Heart right ventricle (tissue), 16 donors: ENCODE data around the gene EML4. TPM values are rescaled to one million over a fixed set of nuclear protein-coding genes. Genes with fewer than 3 reads are reported as not detected.
A peak's percentile ranks its signal among the peaks of the same experiment; 100 is the strongest.

ENCODE experiments used
- ATAC-seq, 8 donors: fragments of 200-7000 bp; cut with Tn5 transposase; one replicate each; pipeline ENCODE4 v1.9.1; 2020; ENCODE audit warnings: mild to moderate bottlenecking in 8 of 8, moderate library complexity in 8 of 8, moderate number of reproducible peaks in 1 of 8
- DNase-seq, 2 donors: peaks; one replicate each; pipeline ENCODE4 v3.0.0-alpha.2; 2020
- H3K27ac ChIP-seq, 10 donors: fragments of 200-600 bp; sonication (generic) in 2 of 10; one replicate each; pipeline versions ENCODE4 v1.5.0 to v1.8.0; 2020 to 2022; ENCODE audit warnings: mild to moderate bottlenecking in 3 of 10
- H3K27me3 ChIP-seq, 7 donors: fragments of 200-600 bp; one replicate each; pipeline ENCODE4 v1.8.0; 2021 to 2022; ENCODE audit warnings: mild to moderate bottlenecking in 2 of 7
- H3K36me3 ChIP-seq, 9 donors: fragments of 200-600 bp; sonication (generic) in 1 of 9; one replicate each; pipeline versions ENCODE4 v1.5.0 to v1.8.0; 2020 to 2022; ENCODE audit warnings: mild to moderate bottlenecking in 2 of 9
- H3K4me1 ChIP-seq, 9 donors: fragments of 200-600 bp; sonication (generic) in 1 of 9; one replicate each; pipeline versions ENCODE4 v1.5.0 to v1.8.0; 2020 to 2022; ENCODE audit warnings: mild to moderate bottlenecking in 4 of 9
- H3K4me3 ChIP-seq, 10 donors: fragments of 200-600 bp; sonication (generic) in 2 of 10; one replicate each; pipeline versions ENCODE4 v1.5.0 to v1.8.0; 2020 to 2022; ENCODE audit warnings: mild to moderate bottlenecking in 7 of 10, moderate library complexity in 2 of 10
- H3K9me3 ChIP-seq, 11 donors: fragments of 200-600 bp in 10 of 11; sonication (generic) in 2 of 11; one replicate each; pipeline versions ENCODE4 v1.5.0 to v1.8.0; 2013 to 2022; ENCODE audit warnings: mild to moderate bottlenecking in 2 of 11, control low read depth in 1 of 11, moderate library complexity in 1 of 11
- CTCF ChIP-seq, 9 donors: fragments of 200-600 bp; sonication (generic) in 2 of 9; IDR thresholded peaks; one replicate each; pipeline versions ENCODE4 v1.5.0 to v1.8.0; 2021 to 2022; ENCODE audit warnings: antibody characterized with exemption in 9 of 9, mild to moderate bottlenecking in 5 of 9, moderate library complexity in 1 of 9
- WGBS, 2 donors: extraction: QIAGEN DNeasy Blood & Tissue Kit; methylation state at CpG; one replicate each; pipeline ENCODE4 v1.1.7; 2013; ENCODE audit warnings: inconsistent platforms in 1 of 2; 5-methylcytosine and 5-hydroxymethylcytosine counted together
- intact Hi-C, 10 donors: fragments of 100-400 bp; cut with DNase I; formaldehyde crosslinking; loops; one replicate each; pipeline versions ENCODE4 v1.11.1 to v1.14.2; 2022
- polyA plus RNA-seq, 2 donors: library from polyadenylated mRNA; stranded (reverse); fragments of 200-250 nt; gene quantifications; one replicate each; pipeline ENCODE4 v1.2.3, GENCODE V29; 2013
- total RNA-seq, 10 donors: library from RNA; stranded (reverse); fragmentation: NEBNext Ultra II Directional in 3 of 10; extraction: Animal tissue kit (Norgen Biotek cat#: 25700) in 3 of 10; gene quantifications; one replicate each; pipeline versions ENCODE4 v1.2.1 to v1.2.4, GENCODE V29; 2021 to 2023
- donor health status: Arrhythmogenic right ventricular cardiomyopathy.
- donor health status: ischemic (EF 13 %, LVEDD 7.1; RV severe dilation, severe dysfunction).
- donor health status: healthy with polysubstance abuse.
- donor health status: DM: no; HTN: yes; CAD: no.
- donor health status: DM: no; HTN: no; CAD: no.
- donor health status: ischemic (EF 25% LVEDD 6.9; RV normal size, moderate dysfunction).
- donor health status: ischemic (EF 25% LVEDD 5.7; RV mildly dilated, moderate dysfunction).
- donor health status: healthy.
- donor health status: DM: yes; HTN: yes; CAD: no.
- donor health status: Ischemic cardiomyopathy.
- donor health status: ischemic (EF 35%, LVEDD 5.7; RV mildly dilated, moderate dysfunction).
- donor health status: nonischemic (EF 11% LVEDD 7.7; RV severe dilation, severe dysfunction).
- donor health status: DM: yes; HTN: yes; CAD: no.
- donor health status: PGD.
- donor health status: ischemic (EF 29% LVEDD 5.4; RV normal size, mild dysfunction).
- donor health status: nonischemic (EF 23%, LVEDD 6.1; RV moderate dilation, normal function).

Gene EML4
- total and polyA plus RNA-seq, 12 donors = 2.9 to 17.2 (median 5.8) TPM

GRCh38 chr2:42163444-42164045 lies 5.6 kb upstream of the EML4 start:
- Histone ChIP-seq H3K4me1 (peaks cover 0 to under 1% (median 0%) of the 10 kb centered on the region in 9 donors), H3K27me3 (no peaks in the 10 kb centered on the region), H3K36me3 (no peaks in the 10 kb centered on the region), H3K4me3 (no peak overlapping the region), H3K9me3 (no peaks in the 10 kb centered on the region), H3K27ac (no peak overlapping the region)
- ATAC-seq (no peak), DNase-seq (no peak)
- intact Hi-C loops = loop anchor here in 1 of 10 donors (10.0 kb wide), 1 partner anchor 1349 kb away; no protein-coding TSS in a partner anchor
- 86 to 88% methylated on average over 8 of the region's 8 CpGs for WGBS, 2 donors
- TF ChIP-seq CTCF (IDR thresholded peaks at IDR 0.05) = no peak

GRCh38 chr2:42164046-42164445 lies 5.1 kb upstream of the EML4 start:
- H3K27me3 ChIP-seq = no peaks in the 10 kb centered on the region
- peaks cover 0 to 6% (median 0%) of the 10 kb centered on the region in 9 donors for H3K4me1 ChIP-seq
- H3K4me3 ChIP-seq = no peak overlapping the region
- TF ChIP-seq CTCF (IDR thresholded peaks at IDR 0.05) = no peak
- H3K36me3 ChIP-seq = no peaks in the 10 kb centered on the region
- WGBS, 2 donors = 78 to 79% methylated on average over 3 of the region's 3 CpGs
- DNase-seq (no peak), ATAC-seq (no peak)
- intact Hi-C loops = loop anchor here in 1 of 10 donors (10.0 kb wide), 1 partner anchor 1349 kb away; no protein-coding TSS in a partner anchor
- H3K9me3 ChIP-seq = no peaks in the 10 kb centered on the region
- no peak overlapping the region for H3K27ac ChIP-seq

- no peak overlapping the region for H3K27ac ChIP-seq
- no peaks in the 10 kb centered on the region for H3K27me3 ChIP-seq
- 0 to 99% methylated on average over 1 of the region's 1 CpG for WGBS, 2 donors
- no peak for TF ChIP-seq CTCF (IDR thresholded peaks at IDR 0.05)
- ATAC-seq = no peak
- H3K36me3 ChIP-seq = no peaks in the 10 kb centered on the region
- no peaks in the 10 kb centered on the region for H3K9me3 ChIP-seq
- intact Hi-C loops = loop anchor here in 1 of 10 donors (10.0 kb wide), 1 partner anchor 1350 kb away; no protein-coding TSS in a partner anchor
- DNase-seq = no peak
- no peak overlapping the region for H3K4me3 ChIP-seq
- peaks cover 0 to 8% (median 2%) of the 10 kb centered on the region in 9 donors for H3K4me1 ChIP-seq
Measured at GRCh38 chr2:42164971-42165370, 4.2 kb upstream of the EML4 start.

- H3K4me1 ChIP-seq = peaks cover 0 to 33% (median 25%) of the 10 kb centered on the region in 9 donors
- no peak for ATAC-seq
Measured at GRCh38 chr2:42167458-42167857, 1.7 kb upstream of the EML4 start.

More at GRCh38 chr2:42167458-42167857, 1.7 kb upstream of the EML4 start:
- Histone ChIP-seq H3K27me3 (no peaks in the 10 kb centered on the region), H3K4me3 (no peak overlapping the region), H3K27ac (peak overlapping the region in 1 of 10 donors; percentile 11), H3K36me3 (no peaks in the 10 kb centered on the region), H3K9me3 (no peaks in the 10 kb centered on the region)
- TF ChIP-seq CTCF (IDR thresholded peaks at IDR 0.05) = no peak
- intact Hi-C loops = loop anchor here in 1 of 10 donors (10.0 kb wide), 1 partner anchor 1353 kb away; no protein-coding TSS in a partner anchor
- no peak for DNase-seq
- WGBS, 2 donors = 56 to 61% methylated on average over 2 of the region's 2 CpGs
